BJ (cell line): ENCODE data around the gene MUC13. TPM values are rescaled to one million over a fixed set of nuclear protein-coding genes. Genes with fewer than 3 reads are reported as not detected.
A peak's percentile ranks its signal among the peaks of the same experiment; 100 is the strongest.

ENCODE experiments used
- CTCF ChIA-PET: fragments of 350-600 bp; formaldehyde crosslinking; extraction: SDS; loops from one replicate; lab custom pipeline; 2021; ENCODE audit warnings: antibody characterized with exemption, inconsistent platforms; lab: Yijun Ruan, JAX
- POLR2A ChIA-PET: fragments of 300-600 bp; sonication (Branson Sonifier 250); formaldehyde crosslinking; extraction: SDS; loops from one replicate; lab custom pipeline; 2021; ENCODE audit warnings: antibody characterized with exemption; lab: Charles Lee
- DNase-seq: peaks from one replicate; pipeline ENCODE4 v3.0.0-alpha.2; 2011; ENCODE audit warnings: low read depth
- H3K27me3 ChIP-seq: 2 replicates; pipeline ENCODE4 v1.6.0; 2011; ENCODE audit warnings: low read length; ENCODE audit not compliant: control insufficient read depth, insufficient read depth
- H3K36me3 ChIP-seq: 2 replicates; pipeline ENCODE4 v1.5.1; 2011; ENCODE audit warnings: low read length; ENCODE audit not compliant: control insufficient read depth, insufficient read depth
- H3K4me3 ChIP-seq: 2 replicates; pipeline ENCODE4 v1.5.1; 2011; ENCODE audit warnings: low read depth, mild to moderate bottlenecking, control low read depth, low read length
- CTCF ChIP-seq: IDR thresholded peaks from 2 replicates; pipeline ENCODE4 v1.5.1; 2011; ENCODE audit warnings: low read depth, mild to moderate bottlenecking, control low read depth, inconsistent platforms, low read length, moderate library complexity; ENCODE audit not compliant: insufficient read depth
- polyA plus RNA-seq: library from polyadenylated mRNA; depleted of rRNA; stranded (reverse); fragments of >200 nt; gene quantifications from 2 replicates; pipeline ENCODE4 v1.2.3, GENCODE V29; 2011

MUC13 gene
- polyA plus RNA-seq, 1 experiment = not detected

DNA sequence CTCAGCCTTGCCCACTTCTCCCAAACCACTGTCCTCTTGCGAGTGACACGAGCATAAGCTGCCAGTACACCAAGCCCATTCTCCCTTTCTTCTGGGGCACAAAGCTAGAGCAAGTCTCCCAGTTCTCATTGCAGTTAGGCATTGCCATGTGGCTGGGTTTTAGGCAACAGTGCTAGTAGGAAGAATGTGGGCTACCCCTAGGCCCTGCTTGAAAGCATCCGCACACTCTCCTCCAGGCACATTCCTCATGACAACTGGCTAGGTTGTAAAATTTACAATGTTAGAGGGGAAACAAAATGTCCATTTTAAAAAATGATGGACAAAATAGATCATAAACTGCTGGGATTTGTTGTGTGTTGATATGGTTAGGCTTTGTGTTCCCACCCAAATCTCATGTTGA lies 67.0 kb downstream of the MUC13 start:
- no peaks in the 10 kb centered on the region for H3K27me3 ChIP-seq
- DNase-seq = no peak
- TF ChIP-seq CTCF = no peak
- ChIA-PET POLR2A (no interaction called here), CTCF (no interaction called here)
- H3K4me3 ChIP-seq = no peak overlapping the region
- H3K36me3 ChIP-seq = peaks cover 3% of the 10 kb centered on the region

DNA sequence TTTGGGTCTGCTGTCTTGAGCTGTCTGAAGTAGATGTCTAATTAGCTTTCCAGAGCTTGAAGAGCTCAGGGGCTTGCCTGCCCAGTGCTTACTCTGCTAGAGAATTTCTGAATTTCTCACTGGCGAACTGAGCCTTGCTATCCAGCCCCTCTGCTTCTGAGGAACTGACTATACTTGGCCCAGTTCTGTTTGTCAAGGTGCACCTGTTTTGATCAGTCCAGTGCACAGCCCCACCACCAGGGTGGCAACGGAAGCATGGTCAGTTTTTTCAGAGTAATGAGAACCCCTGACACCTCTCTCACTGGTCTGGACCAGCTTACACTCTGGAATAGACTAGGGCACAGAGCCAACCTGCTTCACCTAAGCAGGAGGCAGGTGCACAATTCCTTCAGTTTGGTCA lies 72.5 kb downstream of the MUC13 start:
- H3K36me3 ChIP-seq = no peaks in the 10 kb centered on the region
- no peak for TF ChIP-seq CTCF
- CTCF ChIA-PET = interaction anchor here (1.8 to 1.9 kb wide), 2 partner anchors 13 to 39 kb away, joined by 5 read pairs; no protein-coding TSS in a partner anchor
- no peak overlapping the region for H3K4me3 ChIP-seq
- H3K27me3 ChIP-seq = no peaks in the 10 kb centered on the region
- DNase-seq = no peak
- POLR2A ChIA-PET = no interaction called here

GRCh38 chr3:124861041-124861440 lies 73.5 kb downstream of the MUC13 start:
- no peaks in the 10 kb centered on the region for H3K27me3 ChIP-seq
- TF ChIP-seq CTCF = no peak
- no peaks in the 10 kb centered on the region for H3K36me3 ChIP-seq
- DNase-seq = no peak
- no peak overlapping the region for H3K4me3 ChIP-seq
- POLR2A ChIA-PET = no interaction called here
- CTCF ChIA-PET = no interaction called here

DNA sequence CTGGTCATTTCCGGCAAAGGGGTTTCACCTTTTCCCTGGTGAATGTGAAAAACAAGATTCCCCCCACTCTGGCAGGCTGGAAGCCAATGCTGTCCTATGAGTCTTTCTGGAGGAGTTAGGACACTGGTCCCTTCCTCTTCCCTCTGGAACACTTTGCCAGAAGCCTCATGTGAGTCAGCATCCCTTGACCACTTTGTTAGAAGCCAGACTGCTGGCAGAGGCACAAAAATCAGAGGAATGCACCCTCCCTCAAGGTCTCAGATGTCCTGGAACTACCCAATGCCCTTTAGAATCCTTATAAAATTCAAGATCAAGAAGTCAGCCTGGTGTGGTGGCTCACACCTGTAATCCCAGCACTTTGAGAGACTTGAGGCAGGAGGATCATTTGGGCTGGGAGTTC lies 74.0 kb downstream of the MUC13 start:
- H3K27me3 ChIP-seq = no peaks in the 10 kb centered on the region
- H3K36me3 ChIP-seq = no peaks in the 10 kb centered on the region
- H3K4me3 ChIP-seq = no peak overlapping the region
- TF ChIP-seq CTCF = no peak
- peak; percentile 92 for DNase-seq
- ChIA-PET CTCF (no interaction called here), POLR2A (no interaction called here)

- CTCF ChIA-PET = interaction anchor here (1.1 kb wide), 1 partner anchor 42 kb away, joined by 5 read pairs; no protein-coding TSS in a partner anchor
- H3K36me3 ChIP-seq = no peaks in the 10 kb centered on the region
- POLR2A ChIA-PET = no interaction called here
- no peak for DNase-seq
- TF ChIP-seq CTCF = no peak
- H3K27me3 ChIP-seq = no peaks in the 10 kb centered on the region
- H3K4me3 ChIP-seq = no peak overlapping the region
These were observed 75.5 kb downstream of the MUC13 start for GRCh38 chr3:124859025-124859424.
